Panc1 (cell line): ENCODE data around the gene RBM22. TPM values are rescaled to one million over a fixed set of nuclear protein-coding genes. Genes with fewer than 3 reads are reported as not detected.

Experiments used
- ATAC-seq: fragments of 200-7000 bp; cut with Tn5 transposase; 2 replicates; pipeline ENCODE4 v1.9.1; 2020; ENCODE audit warnings: mild to moderate bottlenecking, moderate library complexity
- BruUV-seq: library from RNA; stranded (reverse); fragments of 400-500 nt; replicated peaks from 2 replicates; lab custom pipeline; 2021; lab: Mats Ljungman, UMichigan
- CTCF ChIA-PET: fragments of 300-600 bp; sonication (Branson Sonifier 250); formaldehyde crosslinking; loops from one replicate; lab custom pipeline; 2022; ENCODE audit warnings: antibody characterized with exemption; lab: Charles Lee
- POLR2A ChIA-PET: fragments of 300-600 bp; sonication (Branson Sonifier 250); formaldehyde crosslinking; loops from one replicate; lab custom pipeline; 2022; ENCODE audit warnings: antibody characterized with exemption; lab: Charles Lee
- DNase-seq: peaks from one replicate; pipeline ENCODE4 v3.0.0-alpha.2; 2010; ENCODE audit warnings: low read depth, low spot score
- H3K27ac ChIP-seq: 2 replicates; pipeline ENCODE4 v1.5.1; 2011; ENCODE audit warnings: mild to moderate bottlenecking, low read length, inconsistent platforms
- H3K27me3 ChIP-seq: fragments of 200-500 bp; sonication (Bioruptor generic); 2 replicates; pipeline ENCODE4 v1.6.0; 2014; ENCODE audit warnings: low read length, inconsistent platforms; ENCODE audit not compliant: control insufficient read depth, insufficient read depth
- H3K36me3 ChIP-seq: fragments of 200-500 bp; sonication (Bioruptor generic); 2 replicates; pipeline ENCODE4 v1.5.1; 2014; ENCODE audit warnings: inconsistent platforms, mild to moderate bottlenecking, low read length, moderate library complexity; ENCODE audit not compliant: control insufficient read depth, insufficient read depth
- H3K4me1 ChIP-seq: 2 replicates; pipeline ENCODE4 v1.5.1; 2011; ENCODE audit warnings: inconsistent platforms, mild to moderate bottlenecking, low read length, moderate library complexity; ENCODE audit not compliant: control insufficient read depth, insufficient read depth
- H3K4me3 ChIP-seq, 2 experiments: 2 replicates each; pipeline ENCODE4 v1.5.1; 2011 to 2012; ENCODE audit warnings: low read depth in 2 of 2, low read length in 2 of 2, mild to moderate bottlenecking in 2 of 2, inconsistent platforms in 1 of 2, moderate library complexity in 1 of 2
- H3K9me3 ChIP-seq: fragments of 200-500 bp; sonication (Bioruptor generic); 2 replicates; pipeline ENCODE4 v1.5.1; 2014; ENCODE audit warnings: low read depth, mild to moderate bottlenecking, inconsistent platforms, low read length, moderate library complexity; ENCODE audit not compliant: control insufficient read depth, insufficient read depth
- POLR2AphosphoS5 ChIP-seq: IDR thresholded peaks from 2 replicates; pipeline ENCODE4 v1.6.1; 2012; ENCODE audit warnings: mild to moderate bottlenecking, low read depth, low read length, moderate library complexity
- SIN3A ChIP-seq: IDR thresholded peaks from 2 replicates; pipeline ENCODE4 v1.6.1; 2012; ENCODE audit warnings: low read depth, mild to moderate bottlenecking, low read length, moderate library complexity, borderline replicate concordance; ENCODE audit not compliant: insufficient read depth
- TCF7L2 ChIP-seq: IDR thresholded peaks from 2 replicates; pipeline ENCODE4 v1.6.1; 2011; ENCODE audit warnings: mild to moderate bottlenecking, low read depth, low read length, inconsistent platforms
- in situ Hi-C: cut with HindIII; loops from 2 replicates; pipeline ENCODE4 v1.10.0; 2016; ENCODE audit warnings: low sequenced_read_pairs, low pct_unique_long_range_greater_than_20kb
- intact Hi-C: fragments of 100-400 bp; cut with micrococcal nuclease; formaldehyde crosslinking; loops from one replicate; pipeline ENCODE4 v1.10.0; 2022; ENCODE audit not compliant: unreplicated experiment
- total RNA-seq: library from RNA; stranded (reverse); gene quantifications from one replicate; pipeline ENCODE4 v1.2.1, GENCODE V29; 2021; ENCODE audit not compliant: unreplicated experiment
- TF ChIP-seq, protein P1 (sequence below), 2 experiments: IDR thresholded peaks; 2 replicates each; pipeline ENCODE4 v1.6.1; 2011 to 2012; ENCODE audit warnings: low read depth in 2 of 2, control low read depth in 1 of 2, low read length in 1 of 2, mild to moderate bottlenecking in 1 of 2, moderate library complexity in 1 of 2; ENCODE audit not compliant: insufficient read depth in 1 of 2
- TF ChIP-seq, protein P2 (sequence below): fragments of 450-650 bp; IDR thresholded peaks from 2 replicates; pipeline ENCODE4 v1.5.1; 2017; ENCODE audit warnings: mild to moderate bottlenecking

Gene RBM22
- total RNA-seq, 1 experiment from 2014 or later, result 54.3 TPM

DNA sequence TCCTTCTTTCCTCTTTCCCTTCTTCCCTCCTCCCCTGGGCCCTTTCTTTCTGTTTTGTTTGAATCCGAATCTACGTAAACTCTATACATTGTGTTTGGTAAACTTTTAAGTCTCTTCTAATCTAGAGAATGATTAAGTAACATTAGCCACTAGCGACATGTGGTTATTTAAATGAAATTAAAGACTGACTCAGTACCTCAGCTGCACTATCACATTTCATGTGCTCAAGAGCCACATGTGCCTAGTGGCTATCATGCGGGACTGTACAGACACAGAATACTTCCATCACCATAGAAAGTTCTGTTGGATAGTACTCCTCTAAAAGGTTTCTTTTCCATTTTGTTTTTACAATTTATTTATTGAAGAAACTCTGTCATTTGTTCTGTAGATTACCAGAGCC is 29.0 kb upstream of the RBM22 start:
- H3K9me3 ChIP-seq, result no peaks in the 10 kb centered on the region
- H3K36me3 ChIP-seq, result peaks cover 58% of the 10 kb centered on the region
- intact Hi-C loops, result no loop called here
- no peak for ATAC-seq
- DNase-seq, result no peak
- H3K27ac ChIP-seq, result no peak overlapping the region
- BruUV-seq, result no TSS peak
- TF ChIP-seq, protein P1, sequence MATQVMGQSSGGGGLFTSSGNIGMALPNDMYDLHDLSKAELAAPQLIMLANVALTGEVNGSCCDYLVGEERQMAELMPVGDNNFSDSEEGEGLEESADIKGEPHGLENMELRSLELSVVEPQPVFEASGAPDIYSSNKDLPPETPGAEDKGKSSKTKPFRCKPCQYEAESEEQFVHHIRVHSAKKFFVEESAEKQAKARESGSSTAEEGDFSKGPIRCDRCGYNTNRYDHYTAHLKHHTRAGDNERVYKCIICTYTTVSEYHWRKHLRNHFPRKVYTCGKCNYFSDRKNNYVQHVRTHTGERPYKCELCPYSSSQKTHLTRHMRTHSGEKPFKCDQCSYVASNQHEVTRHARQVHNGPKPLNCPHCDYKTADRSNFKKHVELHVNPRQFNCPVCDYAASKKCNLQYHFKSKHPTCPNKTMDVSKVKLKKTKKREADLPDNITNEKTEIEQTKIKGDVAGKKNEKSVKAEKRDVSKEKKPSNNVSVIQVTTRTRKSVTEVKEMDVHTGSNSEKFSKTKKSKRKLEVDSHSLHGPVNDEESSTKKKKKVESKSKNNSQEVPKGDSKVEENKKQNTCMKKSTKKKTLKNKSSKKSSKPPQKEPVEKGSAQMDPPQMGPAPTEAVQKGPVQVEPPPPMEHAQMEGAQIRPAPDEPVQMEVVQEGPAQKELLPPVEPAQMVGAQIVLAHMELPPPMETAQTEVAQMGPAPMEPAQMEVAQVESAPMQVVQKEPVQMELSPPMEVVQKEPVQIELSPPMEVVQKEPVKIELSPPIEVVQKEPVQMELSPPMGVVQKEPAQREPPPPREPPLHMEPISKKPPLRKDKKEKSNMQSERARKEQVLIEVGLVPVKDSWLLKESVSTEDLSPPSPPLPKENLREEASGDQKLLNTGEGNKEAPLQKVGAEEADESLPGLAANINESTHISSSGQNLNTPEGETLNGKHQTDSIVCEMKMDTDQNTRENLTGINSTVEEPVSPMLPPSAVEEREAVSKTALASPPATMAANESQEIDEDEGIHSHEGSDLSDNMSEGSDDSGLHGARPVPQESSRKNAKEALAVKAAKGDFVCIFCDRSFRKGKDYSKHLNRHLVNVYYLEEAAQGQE (IDR thresholded peaks at IDR 0.05; ENCODE audit: insufficient read depth in 1 of 2, low read depth in 2 of 2, low read length in 1 of 2), result no peak
- TF ChIP-seq TCF7L2, result no peak
- TF ChIP-seq, protein P2, sequence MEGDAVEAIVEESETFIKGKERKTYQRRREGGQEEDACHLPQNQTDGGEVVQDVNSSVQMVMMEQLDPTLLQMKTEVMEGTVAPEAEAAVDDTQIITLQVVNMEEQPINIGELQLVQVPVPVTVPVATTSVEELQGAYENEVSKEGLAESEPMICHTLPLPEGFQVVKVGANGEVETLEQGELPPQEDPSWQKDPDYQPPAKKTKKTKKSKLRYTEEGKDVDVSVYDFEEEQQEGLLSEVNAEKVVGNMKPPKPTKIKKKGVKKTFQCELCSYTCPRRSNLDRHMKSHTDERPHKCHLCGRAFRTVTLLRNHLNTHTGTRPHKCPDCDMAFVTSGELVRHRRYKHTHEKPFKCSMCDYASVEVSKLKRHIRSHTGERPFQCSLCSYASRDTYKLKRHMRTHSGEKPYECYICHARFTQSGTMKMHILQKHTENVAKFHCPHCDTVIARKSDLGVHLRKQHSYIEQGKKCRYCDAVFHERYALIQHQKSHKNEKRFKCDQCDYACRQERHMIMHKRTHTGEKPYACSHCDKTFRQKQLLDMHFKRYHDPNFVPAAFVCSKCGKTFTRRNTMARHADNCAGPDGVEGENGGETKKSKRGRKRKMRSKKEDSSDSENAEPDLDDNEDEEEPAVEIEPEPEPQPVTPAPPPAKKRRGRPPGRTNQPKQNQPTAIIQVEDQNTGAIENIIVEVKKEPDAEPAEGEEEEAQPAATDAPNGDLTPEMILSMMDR, result no peak
- no peak for TF ChIP-seq SIN3A
- TF ChIP-seq POLR2AphosphoS5, result no peak
- in situ Hi-C loops, result no loop called here
- no peaks in the 10 kb centered on the region for H3K27me3 ChIP-seq
- ChIA-PET CTCF (interaction anchor here (0.7 kb wide), 1 partner anchor 185 kb away, joined by 9 read pairs; no protein-coding TSS in a partner anchor), POLR2A (no interaction called here)
- no peak overlapping the region for H3K4me3 ChIP-seq
- H3K4me1 ChIP-seq, result no peaks in the 10 kb centered on the region

DNA sequence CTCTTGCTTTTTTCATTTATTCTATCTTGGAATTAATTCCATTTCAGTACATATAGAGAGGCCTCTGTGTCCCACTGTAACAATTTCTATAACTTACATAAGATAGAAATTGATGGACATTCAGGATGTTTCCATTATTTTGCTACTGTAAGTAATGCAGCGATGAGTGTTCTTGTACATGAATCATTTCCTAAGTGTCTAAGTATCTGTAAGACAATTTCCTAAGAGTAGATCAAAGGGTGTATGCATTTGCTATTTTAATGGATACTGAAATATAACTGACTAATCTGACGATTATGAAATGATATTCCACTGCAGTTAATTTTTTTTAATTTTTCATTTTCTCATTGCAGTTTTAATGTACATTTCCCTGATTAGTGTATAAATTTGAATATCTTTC is 23.0 kb upstream of the RBM22 start:
- Histone ChIP-seq H3K36me3 (peaks cover 64% of the 10 kb centered on the region), H3K27ac (no peak overlapping the region), H3K9me3 (no peaks in the 10 kb centered on the region), H3K4me1 (no peaks in the 10 kb centered on the region), H3K27me3 (no peaks in the 10 kb centered on the region), H3K4me3 (no peak overlapping the region)
- TF ChIP-seq POLR2AphosphoS5, result no peak
- TF ChIP-seq, protein P2, result no peak
- TF ChIP-seq, protein P1 (IDR thresholded peaks at IDR 0.05; ENCODE audit: insufficient read depth in 1 of 2, low read depth in 2 of 2, low read length in 1 of 2), result no peak
- TF ChIP-seq TCF7L2, result no peak
- TF ChIP-seq SIN3A, result no peak
- in situ Hi-C loops, result no loop called here
- no TSS peak for BruUV-seq
- POLR2A ChIA-PET, result no interaction called here
- ATAC-seq (no peak), DNase-seq (no peak)
- intact Hi-C loops, result no loop called here
- CTCF ChIA-PET, result no interaction called here
